Activated naive CD4-positive, alpha-beta T cell treated with anti-CD3 and anti-CD28 coated beads, Interleukin-2, amount 10 ng/mL, durations not matched to agents 7 days and 5 days (primary cell): ENCODE results near the gene CYB5R4.

Experiments
- CTCF ChIA-PET: fragments of 350-600 bp; sonication (Branson Sonifier 250); formaldehyde crosslinking; loops from one replicate; lab custom pipeline; 2021; ENCODE audit warnings: antibody characterized with exemption; lab: Charles Lee
- DNase-seq: peaks from one replicate; pipeline ENCODE4 v3.0.0-alpha.2; 2020
- H3K27ac Mint-ChIP-seq: one replicate; pipeline ENCODE4 v1.8.0; 2021; ENCODE audit warnings: mild to moderate bottlenecking, moderate library complexity, mixed read lengths
- H3K27me3 Mint-ChIP-seq: one replicate; pipeline ENCODE4 v1.8.0; 2021; ENCODE audit warnings: mild to moderate bottlenecking, mixed read lengths
- H3K36me3 Mint-ChIP-seq: one replicate; pipeline ENCODE4 v1.8.0; 2021; ENCODE audit warnings: mixed read lengths
- H3K4me1 Mint-ChIP-seq: one replicate; pipeline ENCODE4 v1.8.0; 2021; ENCODE audit warnings: mixed read lengths
- H3K4me3 Mint-ChIP-seq: one replicate; pipeline ENCODE4 v1.8.0; 2021; ENCODE audit warnings: mild to moderate bottlenecking, moderate library complexity, mixed read lengths
- H3K9me3 Mint-ChIP-seq: one replicate; pipeline ENCODE4 v1.8.0; 2021; ENCODE audit warnings: mixed read lengths

The CYB5R4 gene

GRCh38 chr6:83859410-83860358 is at the start of gene CYB5R4:
CYB5R4 (plus strand) TSS chr6:83859689; CDS start chr6:83859783, 94 bp downstream.
- Mint-ChIP-seq H3K4me1 (peaks cover 29% of the 10 kb centered on the region), H3K27me3 (peaks cover 10% of the 10 kb centered on the region), H3K36me3 (peaks cover 6% of the 10 kb centered on the region), H3K4me3 (peak within 1 kb of the TSS; percentile 91), H3K27ac (peak within 1 kb of the TSS; percentile 73), H3K9me3 (no peaks in the 10 kb centered on the region)
- CTCF ChIA-PET, result interaction anchor here (1.0 to 1.4 kb wide), 3 partner anchors 11 to 368 kb away, joined by 3 read pairs; partner anchors contain the start of gene CEP162
- peak; percentile 97 for DNase-seq

GRCh38 chr6:83812595-83812994 is 46.9 kb upstream of the CYB5R4 start:
- H3K27me3 Mint-ChIP-seq, result no peaks in the 10 kb centered on the region
- H3K4me3 Mint-ChIP-seq, result no peak overlapping the region
- no peak for DNase-seq
- H3K36me3 Mint-ChIP-seq, result no peaks in the 10 kb centered on the region
- H3K27ac Mint-ChIP-seq, result no peak overlapping the region
- H3K4me1 Mint-ChIP-seq, result no peaks in the 10 kb centered on the region
- CTCF ChIA-PET, result no interaction called here
- no peaks in the 10 kb centered on the region for H3K9me3 Mint-ChIP-seq

GRCh38 chr6:83815631-83816272 is 43.7 kb upstream of the CYB5R4 start:
- no peak overlapping the region for H3K4me3 Mint-ChIP-seq
- no peaks in the 10 kb centered on the region for H3K4me1 Mint-ChIP-seq
- no peaks in the 10 kb centered on the region for H3K36me3 Mint-ChIP-seq
- DNase-seq, result no peak
- H3K27me3 Mint-ChIP-seq, result no peaks in the 10 kb centered on the region
- CTCF ChIA-PET, result no interaction called here
- H3K27ac Mint-ChIP-seq, result no peak overlapping the region
- no peaks in the 10 kb centered on the region for H3K9me3 Mint-ChIP-seq

- no peak overlapping the region for H3K4me3 Mint-ChIP-seq
- H3K9me3 Mint-ChIP-seq, result no peaks in the 10 kb centered on the region
- CTCF ChIA-PET, result no interaction called here
- H3K27me3 Mint-ChIP-seq, result peaks cover 3% of the 10 kb centered on the region
- H3K4me1 Mint-ChIP-seq, result no peaks in the 10 kb centered on the region
- H3K36me3 Mint-ChIP-seq, result no peaks in the 10 kb centered on the region
- no peak overlapping the region for H3K27ac Mint-ChIP-seq
- DNase-seq, result no peak
These were observed 36.8 kb upstream of the CYB5R4 start for GRCh38 chr6:83822629-83823169.

GRCh38 chr6:83824388-83824801 is 35.1 kb upstream of the CYB5R4 start:
- Mint-ChIP-seq H3K9me3 (no peaks in the 10 kb centered on the region), H3K27me3 (peaks cover 3% of the 10 kb centered on the region), H3K4me1 (no peaks in the 10 kb centered on the region), H3K27ac (no peak overlapping the region), H3K36me3 (no peaks in the 10 kb centered on the region), H3K4me3 (no peak overlapping the region)
- DNase-seq, result no peak
- CTCF ChIA-PET, result no interaction called here

- Mint-ChIP-seq H3K27ac (no peak overlapping the region), H3K36me3 (no peaks in the 10 kb centered on the region), H3K27me3 (peaks cover 3% of the 10 kb centered on the region), H3K4me1 (no peaks in the 10 kb centered on the region), H3K4me3 (no peak overlapping the region), H3K9me3 (no peaks in the 10 kb centered on the region)
- CTCF ChIA-PET, result no interaction called here
- no peak for DNase-seq
These were observed 34.7 kb upstream of the CYB5R4 start for GRCh38 chr6:83824831-83825230.

- no peaks in the 10 kb centered on the region for H3K9me3 Mint-ChIP-seq
- no peak overlapping the region for H3K4me3 Mint-ChIP-seq
- no peaks in the 10 kb centered on the region for H3K4me1 Mint-ChIP-seq
- H3K36me3 Mint-ChIP-seq, result no peaks in the 10 kb centered on the region
- H3K27me3 Mint-ChIP-seq, result peaks cover 7% of the 10 kb centered on the region
- CTCF ChIA-PET, result no interaction called here
- no peak overlapping the region for H3K27ac Mint-ChIP-seq
- DNase-seq, result no peak
These were observed 32.4 kb upstream of the CYB5R4 start for GRCh38 chr6:83827050-83827449.

GRCh38 chr6:83838727-83839126 is 20.8 kb upstream of the CYB5R4 start:
- CTCF ChIA-PET, result no interaction called here
- Mint-ChIP-seq H3K27me3 (no peaks in the 10 kb centered on the region), H3K36me3 (no peaks in the 10 kb centered on the region), H3K9me3 (no peaks in the 10 kb centered on the region), H3K4me1 (no peaks in the 10 kb centered on the region), H3K4me3 (no peak overlapping the region), H3K27ac (no peak overlapping the region)
- DNase-seq, result no peak

- Mint-ChIP-seq H3K27ac (no peak overlapping the region), H3K9me3 (no peaks in the 10 kb centered on the region), H3K4me3 (no peak overlapping the region), H3K36me3 (no peaks in the 10 kb centered on the region), H3K27me3 (peaks cover 8% of the 10 kb centered on the region), H3K4me1 (no peaks in the 10 kb centered on the region)
- no peak for DNase-seq
- CTCF ChIA-PET, result no interaction called here
These were observed 15.3 kb upstream of the CYB5R4 start for GRCh38 chr6:83844170-83844569.

- CTCF ChIA-PET, result no interaction called here
- H3K27ac Mint-ChIP-seq, result no peak overlapping the region
- no peaks in the 10 kb centered on the region for H3K36me3 Mint-ChIP-seq
- H3K4me3 Mint-ChIP-seq, result no peak overlapping the region
- peaks cover 15% of the 10 kb centered on the region for H3K27me3 Mint-ChIP-seq
- no peaks in the 10 kb centered on the region for H3K9me3 Mint-ChIP-seq
- no peaks in the 10 kb centered on the region for H3K4me1 Mint-ChIP-seq
- no peak for DNase-seq
These were observed 13.2 kb upstream of the CYB5R4 start for GRCh38 chr6:83846291-83846690.

GRCh38 chr6:83847179-83847578 is 12.3 kb upstream of the CYB5R4 start:
- no peaks in the 10 kb centered on the region for H3K36me3 Mint-ChIP-seq
- no peaks in the 10 kb centered on the region for H3K4me1 Mint-ChIP-seq
- CTCF ChIA-PET, result no interaction called here
- DNase-seq, result no peak
- H3K27ac Mint-ChIP-seq, result no peak overlapping the region
- H3K27me3 Mint-ChIP-seq, result peaks cover 19% of the 10 kb centered on the region
- no peak overlapping the region for H3K4me3 Mint-ChIP-seq
- no peaks in the 10 kb centered on the region for H3K9me3 Mint-ChIP-seq

- CTCF ChIA-PET, result interaction anchor here (0.6 kb wide), 1 partner anchor 17 kb away, joined by 4 read pairs; no protein-coding TSS in a partner anchor
- H3K4me1 Mint-ChIP-seq, result peaks cover 6% of the 10 kb centered on the region
- no peak for DNase-seq
- peaks cover 36% of the 10 kb centered on the region for H3K27me3 Mint-ChIP-seq
- no peaks in the 10 kb centered on the region for H3K36me3 Mint-ChIP-seq
- H3K27ac Mint-ChIP-seq, result no peak overlapping the region
- no peaks in the 10 kb centered on the region for H3K9me3 Mint-ChIP-seq
- H3K4me3 Mint-ChIP-seq, result no peak overlapping the region
These were observed 10.4 kb upstream of the CYB5R4 start for GRCh38 chr6:83849127-83849526.

GRCh38 chr6:83849610-83850009 is 9.9 kb upstream of the CYB5R4 start:
- CTCF ChIA-PET, result interaction anchor here (0.6 kb wide), 1 partner anchor 16 kb away, joined by 4 read pairs; no protein-coding TSS in a partner anchor
- no peaks in the 10 kb centered on the region for H3K36me3 Mint-ChIP-seq
- H3K4me1 Mint-ChIP-seq, result peaks cover 8% of the 10 kb centered on the region
- H3K27me3 Mint-ChIP-seq, result peaks cover 41% of the 10 kb centered on the region
- no peaks in the 10 kb centered on the region for H3K9me3 Mint-ChIP-seq
- H3K4me3 Mint-ChIP-seq, result no peak overlapping the region
- no peak overlapping the region for H3K27ac Mint-ChIP-seq
- no peak for DNase-seq

GRCh38 chr6:83852528-83853177 is 6.8 kb upstream of the CYB5R4 start:
- CTCF ChIA-PET, result no interaction called here
- no peak for DNase-seq
- no peak overlapping the region for H3K4me3 Mint-ChIP-seq

More at GRCh38 chr6:83852528-83853177, 6.8 kb upstream of the CYB5R4 start:
- H3K27me3 Mint-ChIP-seq, result peaks cover 52% of the 10 kb centered on the region
- H3K4me1 Mint-ChIP-seq, result peaks cover 8% of the 10 kb centered on the region
- H3K27ac Mint-ChIP-seq, result no peak overlapping the region
- H3K36me3 Mint-ChIP-seq, result no peaks in the 10 kb centered on the region
- no peaks in the 10 kb centered on the region for H3K9me3 Mint-ChIP-seq
